GM18951 (cell line): ENCODE data around the gene ABHD10.

ENCODE experiments used
- POLR2A ChIP-seq: IDR thresholded peaks from 4 replicates; pipeline ENCODE4 v1.6.1; 2011; ENCODE audit warnings: mild to moderate bottlenecking; ENCODE audit not compliant: insufficient read length, insufficient read depth; ENCODE audit errors: extremely low read depth
- in situ Hi-C: fragments of 300-500 bp; cut with MboI; formaldehyde crosslinking; loops from one replicate; pipeline ENCODE4 v1.12.0; 2022; ENCODE audit warnings: low sequenced_read_pairs, mixed read lengths, inconsistent platforms; ENCODE audit not compliant: unreplicated experiment

The ABHD10 gene

DNA sequence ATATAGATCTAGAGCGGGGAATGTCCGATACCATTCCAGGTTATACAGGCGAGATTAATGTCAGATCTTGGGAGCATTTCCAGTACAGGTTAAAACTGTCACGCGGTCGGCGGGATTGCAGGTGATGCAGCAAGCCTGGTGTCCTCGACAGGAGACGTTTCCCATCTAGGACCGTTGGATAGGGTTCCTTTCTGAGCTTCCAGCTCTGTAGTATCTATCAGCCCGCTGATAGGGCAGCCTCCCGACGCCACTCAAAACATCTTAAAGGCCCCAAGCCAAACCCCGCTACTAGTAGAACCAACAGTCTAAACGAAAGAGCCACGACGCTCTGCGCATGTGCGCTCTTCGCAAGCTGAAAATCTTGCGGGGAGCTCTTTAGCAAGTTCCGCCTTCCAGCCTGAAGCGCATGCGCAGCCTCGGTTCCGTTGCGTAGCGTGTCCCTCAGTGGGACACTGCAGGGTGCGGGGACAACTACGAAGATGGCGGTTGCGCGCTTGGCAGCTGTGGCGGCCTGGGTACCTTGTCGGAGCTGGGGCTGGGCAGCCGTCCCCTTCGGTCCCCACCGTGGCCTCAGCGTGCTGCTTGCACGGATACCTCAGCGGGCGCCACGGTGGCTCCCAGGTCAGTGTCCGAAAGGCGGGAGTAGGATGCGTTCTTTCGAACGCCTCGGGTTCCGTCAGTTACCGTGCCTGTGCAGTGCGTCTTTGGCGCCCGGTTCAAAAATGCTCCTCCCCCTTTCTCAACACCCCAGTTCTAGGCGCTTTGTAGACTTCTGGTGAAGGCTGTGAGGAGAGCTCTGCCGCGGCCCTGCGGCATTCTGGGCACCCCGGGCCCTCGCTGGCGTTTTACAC lies at the start of gene ABHD10:
Gene ABHD10 (plus strand): TSS at position 444 of the 851 bp plus-strand sequence. CDS start 36 bp downstream, at position 480.
- TF ChIP-seq POLR2A, result peak; percentile 97
- in situ Hi-C loops, result no loop called here

DNA sequence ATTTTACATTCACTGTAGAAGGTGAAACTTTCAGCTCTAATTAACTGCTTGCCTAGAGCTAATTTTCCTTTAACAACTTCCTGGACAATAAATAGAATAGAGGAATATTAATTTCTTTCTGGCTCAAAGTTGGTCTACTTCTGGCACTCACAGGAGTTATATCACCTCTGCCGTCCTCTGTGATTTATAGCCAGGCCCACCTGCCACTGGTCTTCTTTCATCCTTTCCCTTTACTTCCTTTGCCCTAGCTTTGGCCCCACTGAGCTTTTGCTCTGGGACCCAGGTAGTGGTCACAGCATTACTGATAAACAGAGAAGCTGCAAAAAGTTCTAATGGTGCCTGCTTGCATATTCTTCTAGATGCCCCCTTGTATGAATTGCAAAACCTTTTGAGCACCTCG lies 49.3 kb upstream of the ABHD10 start:
- TF ChIP-seq POLR2A, result no peak
- in situ Hi-C loops, result no loop called here

DNA sequence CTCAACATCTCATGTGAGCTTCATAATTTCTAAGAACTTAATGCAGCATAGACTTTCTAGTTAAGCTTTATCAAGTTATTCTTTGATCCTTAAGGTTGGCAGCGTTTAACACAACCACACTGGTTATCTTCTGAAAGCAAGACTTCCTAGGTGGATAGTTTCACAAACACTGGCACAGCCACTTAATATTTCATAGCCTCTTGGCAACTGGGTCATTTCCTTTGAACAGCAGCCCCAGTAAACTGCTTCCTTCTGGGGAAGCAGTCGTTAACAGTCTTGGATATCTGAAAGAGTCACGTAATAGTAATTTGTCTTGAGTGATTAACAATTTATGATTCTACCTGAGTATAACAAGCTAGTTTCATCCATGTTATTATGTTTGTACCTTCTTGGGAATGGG lies 45.9 kb upstream of the ABHD10 start:
- in situ Hi-C loops, result no loop called here
- no peak for TF ChIP-seq POLR2A

DNA sequence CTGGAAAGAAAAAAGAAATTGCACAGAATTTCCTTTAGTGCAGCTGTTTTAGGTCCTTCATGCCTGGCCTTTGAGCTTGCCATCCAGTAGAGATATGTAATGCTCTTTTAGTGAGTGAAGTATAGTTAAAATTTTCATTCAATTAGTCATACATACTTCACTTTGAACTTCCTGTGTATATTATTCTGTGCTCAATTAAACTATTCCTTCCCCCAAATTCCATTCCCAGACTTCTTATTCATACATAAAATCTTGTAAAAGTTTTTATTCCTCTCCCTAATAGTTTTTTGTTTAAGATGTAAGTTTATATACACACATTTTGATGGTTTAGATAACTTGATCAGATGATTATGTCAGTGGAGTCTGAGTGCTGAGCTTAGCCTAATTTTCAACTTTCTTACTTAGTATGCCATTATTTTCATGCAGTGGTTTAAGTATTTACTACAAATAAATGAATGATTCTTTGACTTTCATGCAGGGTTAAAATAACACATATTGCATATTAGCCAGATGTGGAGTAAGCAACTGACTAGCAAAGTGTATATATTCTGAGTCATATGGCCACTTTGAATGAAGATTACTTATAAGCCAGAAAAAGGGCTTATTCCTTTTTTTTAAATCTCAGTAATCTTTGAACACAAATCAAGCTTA lies 42.5 kb upstream of the ABHD10 start:
- in situ Hi-C loops, result no loop called here
- TF ChIP-seq POLR2A, result no peak

DNA sequence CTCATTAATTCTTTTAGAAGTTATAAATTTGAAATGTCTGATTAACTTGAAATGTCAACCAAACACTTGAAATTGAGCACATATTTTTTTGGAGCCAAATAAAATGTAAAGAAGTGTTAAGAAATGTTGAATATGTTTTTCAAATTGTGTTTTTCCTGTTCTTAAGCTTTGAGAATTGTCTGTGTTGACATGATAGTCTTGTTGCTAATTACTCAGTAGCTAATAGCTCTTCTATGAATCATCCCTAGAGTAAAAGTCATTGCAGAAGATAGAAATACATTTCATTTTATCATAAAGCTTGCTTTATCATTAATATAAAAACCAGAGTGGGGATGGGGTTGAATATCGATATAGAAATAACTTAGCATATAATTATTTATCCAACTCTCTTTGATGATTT lies 41.9 kb upstream of the ABHD10 start:
- in situ Hi-C loops, result no loop called here
- no peak for TF ChIP-seq POLR2A

DNA sequence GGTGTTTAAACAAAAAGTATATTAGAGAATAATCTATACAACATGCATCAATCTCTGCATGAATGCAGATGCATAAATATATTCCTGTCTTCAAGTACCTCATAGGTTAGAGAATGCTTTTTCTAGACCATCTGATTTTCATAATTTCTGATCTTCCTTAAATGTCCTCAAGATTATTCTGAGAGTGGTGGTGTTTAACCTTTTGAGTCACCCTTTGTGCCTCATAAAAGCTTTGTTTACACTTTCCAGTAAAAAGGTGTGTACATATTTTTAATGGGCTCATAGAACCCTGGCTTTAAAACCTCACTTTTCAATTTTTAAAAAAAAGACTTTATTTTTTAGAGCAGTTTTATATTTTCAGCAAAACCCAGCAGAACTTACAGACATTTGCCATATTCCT lies 41.0 kb upstream of the ABHD10 start:
- no peak for TF ChIP-seq POLR2A
- in situ Hi-C loops, result no loop called here

DNA sequence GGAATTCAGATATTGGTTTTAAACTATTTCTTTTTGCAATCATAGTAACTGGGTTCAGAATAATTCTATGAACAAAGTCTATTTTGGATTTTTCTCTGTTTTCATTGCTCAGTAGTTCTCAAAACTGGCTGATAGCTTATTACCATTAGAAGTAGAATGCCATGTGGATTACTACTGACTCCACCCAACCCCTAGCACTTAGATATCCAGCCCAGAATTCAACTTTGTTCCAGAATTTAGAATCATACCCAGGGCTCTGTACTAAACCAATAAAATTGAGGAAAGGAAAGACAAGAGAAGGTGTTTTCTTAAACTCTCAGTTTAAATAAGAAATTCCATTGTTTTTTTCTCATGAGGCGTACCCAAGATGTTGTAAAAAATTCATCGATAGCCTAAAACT lies 39.0 kb upstream of the ABHD10 start:
- in situ Hi-C loops, result no loop called here
- no peak for TF ChIP-seq POLR2A

DNA sequence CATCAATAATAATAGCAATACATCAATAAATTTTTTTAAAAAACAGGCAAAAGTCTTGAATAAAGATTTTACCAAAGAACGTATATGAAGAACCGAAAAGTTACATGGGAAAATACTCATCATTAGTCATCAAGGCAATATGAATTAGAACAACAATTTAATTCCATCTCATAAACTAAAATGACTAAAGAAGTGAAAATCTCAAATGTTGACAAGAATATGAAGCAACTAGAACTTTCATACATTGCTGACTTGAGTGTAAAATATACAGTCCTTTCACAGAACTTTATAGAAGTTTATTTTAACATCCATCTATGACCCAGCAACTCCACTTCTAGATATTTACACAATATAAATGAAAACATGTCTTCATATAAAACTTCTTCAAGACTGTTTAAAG lies 35.3 kb upstream of the ABHD10 start:
- in situ Hi-C loops, result no loop called here
- no peak for TF ChIP-seq POLR2A

DNA sequence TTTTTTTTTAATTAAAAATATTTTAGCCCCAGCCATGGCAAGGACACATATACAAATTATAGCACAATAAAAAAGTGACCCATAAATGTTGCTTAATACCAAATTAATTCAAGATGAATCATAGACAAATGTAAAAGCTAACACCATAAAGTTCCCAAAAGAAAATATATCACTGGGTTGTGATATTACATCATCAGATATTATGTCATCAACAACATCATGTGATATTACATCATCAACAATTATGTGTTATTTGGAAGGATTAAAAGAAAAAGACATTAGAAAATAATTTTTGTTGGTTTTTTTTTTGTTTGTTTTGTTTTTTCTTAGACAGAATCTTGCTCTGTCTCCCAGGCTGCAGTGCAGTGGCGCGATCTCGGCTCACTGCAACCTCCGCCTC lies 34.5 kb upstream of the ABHD10 start:
- in situ Hi-C loops, result no loop called here
- no peak for TF ChIP-seq POLR2A

DNA sequence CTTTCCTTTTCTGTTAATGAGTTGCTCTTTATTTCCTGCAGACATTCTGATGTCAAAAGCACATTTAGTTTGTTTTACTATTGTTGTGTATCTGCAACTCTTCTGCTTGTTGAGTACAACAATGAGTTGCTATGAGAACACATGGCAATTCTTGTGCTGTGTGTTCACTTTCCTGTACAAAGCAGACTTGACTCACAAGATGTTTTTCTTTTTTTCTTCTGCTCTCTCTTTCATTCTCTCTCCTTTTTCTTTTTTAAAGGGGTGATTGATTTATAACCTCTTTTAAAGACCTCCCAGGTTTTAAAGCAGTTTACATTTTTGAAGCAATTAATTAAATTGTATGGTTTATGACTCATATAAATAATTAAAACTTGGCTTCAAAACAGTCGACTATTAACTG lies 31.6 kb upstream of the ABHD10 start:
- in situ Hi-C loops, result no loop called here
- no peak for TF ChIP-seq POLR2A

DNA sequence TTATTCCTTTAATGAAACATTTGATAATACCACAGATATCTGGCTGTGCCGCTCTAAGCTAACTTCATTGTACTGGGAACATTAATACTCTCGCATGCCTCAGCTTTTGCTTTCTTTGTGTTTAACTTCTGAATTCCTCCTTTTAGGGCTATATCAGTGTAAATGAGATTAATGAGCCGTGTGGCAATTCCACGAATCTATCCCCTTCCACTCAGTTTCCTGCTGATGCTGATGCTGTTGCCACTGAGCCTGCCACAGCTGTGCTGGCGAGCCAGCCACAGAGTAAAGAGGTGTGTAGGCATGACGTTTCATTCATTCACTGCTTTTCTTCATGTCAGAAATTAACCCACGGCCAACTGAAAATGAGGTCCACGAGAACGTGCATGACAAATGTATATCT lies 30.0 kb upstream of the ABHD10 start:
- in situ Hi-C loops, result no loop called here
- no peak for TF ChIP-seq POLR2A

DNA sequence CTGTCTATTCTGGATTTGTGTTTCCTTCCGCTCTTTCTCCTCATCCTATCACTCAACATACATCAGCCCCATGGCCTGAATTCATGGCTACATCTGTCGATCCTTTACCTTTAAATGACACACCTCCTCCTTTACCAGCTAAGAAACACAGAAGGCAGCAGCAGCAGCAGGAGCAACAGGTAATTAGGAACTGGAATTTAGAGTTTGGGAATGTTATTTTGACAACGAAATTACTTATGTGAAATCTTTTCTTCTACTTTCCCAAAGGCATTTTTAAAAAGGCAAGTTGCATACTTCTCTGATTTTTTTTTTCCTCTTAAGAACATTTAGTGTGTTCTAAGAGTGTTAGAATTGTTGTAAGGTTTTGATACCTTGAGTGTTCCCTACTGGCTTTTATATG lies 29.1 kb upstream of the ABHD10 start:
- in situ Hi-C loops, result loop anchor here (10.0 kb wide), 1 partner anchor 225 kb away; no protein-coding TSS in a partner anchor
- no peak for TF ChIP-seq POLR2A

DNA sequence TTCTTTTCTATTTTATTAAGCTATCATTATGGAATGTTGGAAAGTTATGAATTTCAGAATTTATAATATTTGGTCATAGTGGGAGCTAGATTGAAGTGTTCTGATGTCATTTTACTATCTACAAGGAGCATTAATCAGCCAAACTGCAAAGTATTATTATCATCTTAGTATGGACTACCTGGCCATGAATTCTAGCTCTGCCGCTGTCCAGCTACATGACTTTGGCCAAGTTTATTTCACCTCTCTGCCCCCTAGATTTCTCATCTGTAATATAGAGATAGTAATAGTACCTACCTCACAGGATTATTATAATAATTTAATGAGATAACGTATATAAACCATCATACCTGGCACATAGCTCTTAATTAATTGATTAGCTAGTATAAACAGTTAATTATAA lies 27.8 kb upstream of the ABHD10 start:
- TF ChIP-seq POLR2A, result no peak
- in situ Hi-C loops, result loop anchor here (10.0 kb wide), 1 partner anchor 226 kb away; no protein-coding TSS in a partner anchor

DNA sequence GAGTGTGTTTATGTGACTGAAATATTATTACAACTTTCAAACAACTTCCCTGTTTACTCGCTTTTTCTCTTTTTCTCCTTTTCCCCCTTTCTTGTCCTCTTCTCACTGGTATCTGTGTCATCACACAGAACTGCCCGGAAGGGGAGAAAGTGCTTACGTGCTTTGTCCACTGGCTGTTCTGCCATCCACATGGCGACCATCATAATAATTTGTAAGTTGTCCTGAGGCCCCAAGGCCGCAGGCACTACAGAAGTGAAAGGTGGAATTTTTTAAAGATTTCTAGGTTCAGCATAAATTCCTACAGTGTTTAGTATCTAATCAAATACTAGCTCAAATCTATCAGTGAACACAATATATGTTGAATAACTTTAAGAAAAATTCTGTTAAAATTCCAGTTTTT lies 26.7 kb upstream of the ABHD10 start:
- TF ChIP-seq POLR2A, result no peak
- in situ Hi-C loops, result loop anchor here (10.0 kb wide), 1 partner anchor 227 kb away; no protein-coding TSS in a partner anchor
